GM19324 (cell line): ENCODE data around the gene SPRR1A.

Source experiments
- ATAC-seq: cut with Tn5 transposase; IDR thresholded peaks from one replicate; pipeline ENCODE4 v1.9.1; 2021; ENCODE audit warnings: mild to moderate bottlenecking, moderate library complexity; ENCODE audit not compliant: unreplicated experiment, low FRiP score

Gene SPRR1A

DNA sequence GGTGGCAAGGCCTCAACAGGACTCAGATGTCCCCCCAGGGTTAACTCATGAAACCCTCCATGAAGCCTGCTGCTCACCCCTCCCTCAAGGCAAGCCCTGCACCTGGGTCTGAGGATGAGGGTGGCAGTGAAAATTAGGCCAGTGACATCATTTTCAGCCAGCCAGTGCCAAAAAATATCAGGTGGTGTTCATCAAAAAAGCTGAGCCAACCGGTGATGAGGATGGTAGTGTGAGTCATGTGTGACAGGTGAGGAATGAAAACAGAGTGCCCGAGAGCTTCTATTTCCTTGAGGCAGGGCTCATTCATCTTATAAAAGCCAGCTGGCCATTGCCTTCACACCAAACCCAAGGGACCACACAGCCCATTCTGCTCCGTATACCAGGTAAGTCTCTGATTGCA, at the start of gene SPRR1A:
SPRR1A (plus strand) TSS at position 339 of the 400 bp plus-strand sequence. CDS start 1,150 bp downstream, outside the sequence.
- ATAC-seq, result no peak

- no peak for ATAC-seq
Measured at GRCh38 chr1:152940614-152941013, 43.3 kb upstream of the SPRR1A start.

DNA sequence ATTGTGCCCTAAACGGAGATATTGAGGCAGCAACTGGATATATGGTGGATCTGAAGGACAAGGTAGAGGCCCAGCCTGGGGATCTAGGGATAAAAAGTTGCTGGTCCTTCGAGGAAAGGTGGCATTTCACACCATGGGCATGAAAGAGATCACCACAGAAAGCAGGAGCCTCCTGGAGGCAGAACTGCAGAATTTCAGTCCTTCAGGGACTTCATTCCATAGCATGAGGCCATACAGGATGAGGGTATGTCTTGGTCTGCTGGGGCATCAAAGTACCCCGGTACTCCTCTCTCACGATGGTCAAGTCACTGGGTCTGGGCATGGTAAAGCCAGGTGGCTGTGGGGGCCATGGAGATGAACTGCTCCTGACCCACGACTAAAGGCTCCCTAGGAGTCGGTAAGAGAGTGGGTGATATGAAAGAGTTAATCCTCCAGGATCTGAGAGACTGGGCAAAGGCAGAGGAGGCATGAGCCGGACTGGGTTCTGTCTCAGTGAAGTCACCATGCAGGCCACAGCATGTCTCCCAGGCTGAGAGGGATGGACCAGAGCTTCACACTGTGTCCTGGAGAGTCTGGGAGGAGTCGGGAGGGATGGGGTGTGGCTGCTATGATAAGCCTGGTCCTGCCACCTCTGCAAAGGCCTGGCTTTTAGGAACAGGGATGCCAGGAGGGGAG, 42.7 kb upstream of the SPRR1A start:
- no peak for ATAC-seq

DNA sequence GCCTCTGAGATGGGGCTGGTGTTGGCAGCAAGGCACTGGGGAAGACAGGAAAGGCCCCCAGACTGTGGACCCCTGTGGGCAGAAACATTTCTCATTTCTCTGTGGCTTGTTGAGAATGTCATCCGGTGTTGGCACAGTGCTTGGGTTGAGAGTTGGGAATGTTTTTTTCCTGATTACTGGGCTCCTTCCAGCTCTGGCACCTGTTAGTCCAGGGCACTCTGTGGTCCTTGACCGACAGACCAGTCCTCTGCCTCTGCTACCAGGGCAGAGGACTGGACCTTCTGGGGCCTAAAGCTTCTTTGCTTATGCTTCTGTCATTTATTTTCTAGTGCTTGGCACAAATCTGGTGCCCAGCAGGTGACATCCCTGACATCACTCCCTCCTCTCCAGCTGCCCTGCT, 41.7 kb upstream of the SPRR1A start:
- no peak for ATAC-seq

GRCh38 chr1:152946248-152946647, 37.6 kb upstream of the SPRR1A start:
- no peak for ATAC-seq

DNA sequence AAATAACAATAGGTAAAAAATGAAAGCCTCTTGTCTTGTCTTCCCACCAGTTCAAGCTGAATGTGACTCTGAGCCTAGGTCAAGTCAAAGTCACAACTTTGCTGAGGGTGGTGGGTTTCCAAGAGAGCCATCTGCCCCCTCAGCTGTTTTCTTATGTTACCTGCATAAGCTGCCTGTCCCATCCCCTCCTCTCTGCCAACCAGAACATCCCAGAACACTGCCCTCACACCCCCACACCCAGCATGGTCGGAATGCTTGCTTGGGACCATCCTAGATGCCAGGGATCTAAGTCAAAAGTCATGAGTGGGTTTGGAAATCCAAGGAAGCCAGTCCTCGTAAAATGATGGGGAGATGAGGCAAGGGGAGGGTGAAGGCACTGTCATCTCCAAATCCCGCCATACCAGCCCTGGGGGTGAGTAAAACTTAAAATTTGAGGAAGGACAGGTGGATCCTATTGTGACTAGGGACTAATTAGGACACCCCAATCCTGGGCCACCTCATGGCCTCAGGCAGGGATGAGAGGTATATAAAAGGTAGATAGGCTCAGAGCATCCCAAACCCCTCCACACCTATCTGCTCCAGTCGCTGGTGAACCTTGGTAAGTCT, 37.1 kb upstream of the SPRR1A start, which contains the start of gene SPRR5:
SPRR5 (plus strand) TSS at position 556 of the 606 bp plus-strand sequence. CDS start 1,349 bp downstream, outside the sequence.
- ATAC-seq, result no peak

GRCh38 chr1:152951711-152952110, 32.2 kb upstream of the SPRR1A start:
- no peak for ATAC-seq

DNA sequence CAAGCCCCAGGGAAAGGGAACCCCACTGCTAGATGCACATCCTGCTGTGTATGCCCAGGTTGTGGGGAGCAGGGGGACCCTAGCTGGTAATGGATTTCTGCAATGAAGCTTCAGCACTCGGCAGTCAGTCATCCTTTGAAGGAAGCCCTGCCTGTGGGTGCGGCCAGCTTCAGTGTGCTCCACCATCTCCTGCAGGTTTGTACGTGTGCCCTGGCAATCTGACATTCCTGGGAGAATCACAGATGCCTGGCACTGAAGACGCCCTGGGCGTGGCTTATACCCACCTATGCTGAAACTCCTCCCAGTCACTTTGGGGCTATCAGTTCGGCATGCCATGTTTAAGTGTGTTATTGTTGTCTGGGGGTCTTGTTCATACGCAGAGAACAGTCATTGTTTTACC, 30.1 kb upstream of the SPRR1A start:
- ATAC-seq, result no peak

DNA sequence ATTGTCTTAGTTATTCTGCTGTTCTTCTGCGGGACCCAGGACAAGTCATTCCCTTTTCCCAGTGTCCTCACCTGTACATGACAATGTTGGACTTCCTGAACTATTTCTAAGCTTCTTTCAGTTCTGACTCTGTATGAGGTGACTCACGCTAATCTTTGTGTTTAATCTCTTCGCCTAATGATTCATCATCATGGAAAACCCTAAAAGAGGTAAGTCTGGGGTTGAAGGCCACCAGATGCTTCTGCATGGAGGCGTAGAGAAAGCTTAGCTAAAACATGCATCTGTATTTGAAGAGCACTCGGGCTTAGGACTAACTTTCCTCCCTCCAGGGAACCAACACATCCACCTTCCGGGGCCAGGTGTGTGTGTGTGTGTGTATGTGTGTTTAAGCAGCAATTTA, 29.4 kb upstream of the SPRR1A start:
- no peak for ATAC-seq

GRCh38 chr1:152957561-152957960, 26.3 kb upstream of the SPRR1A start:
- ATAC-seq, result no peak

GRCh38 chr1:152959273-152959672, 24.6 kb upstream of the SPRR1A start:
- no peak for ATAC-seq

DNA sequence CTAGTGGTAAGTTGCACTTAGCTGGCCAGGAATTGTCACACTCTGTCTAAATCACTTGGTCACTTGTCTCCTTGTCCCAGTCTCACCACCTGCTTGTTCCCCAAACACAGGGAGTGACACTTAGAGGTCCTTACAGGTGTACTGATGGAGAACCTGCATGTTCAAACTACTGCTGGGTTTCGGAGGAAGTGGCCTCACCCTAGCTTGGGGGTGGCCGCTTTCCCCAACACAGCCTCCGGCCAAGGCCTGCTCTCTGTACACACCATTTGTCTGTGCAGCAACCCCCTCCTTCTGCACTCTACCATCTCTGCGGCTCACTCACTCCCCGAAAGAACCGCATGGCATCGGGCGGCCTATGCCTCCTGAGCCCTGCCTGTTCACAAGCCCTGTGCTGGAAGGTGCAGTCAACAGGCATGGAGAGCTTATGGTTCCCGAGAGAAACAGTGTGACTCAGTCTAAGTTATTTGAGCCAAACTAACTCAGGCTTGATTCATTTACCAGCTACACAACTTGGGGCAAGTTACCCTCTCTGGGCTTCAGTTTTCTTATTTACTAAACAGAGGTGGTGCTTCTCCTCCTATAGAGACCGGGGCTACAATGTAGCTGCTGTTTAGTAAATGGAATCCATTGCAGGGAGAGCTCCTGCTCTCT, 24.0 kb upstream of the SPRR1A start:
- ATAC-seq, result no peak

GRCh38 chr1:152960452-152961044, 23.3 kb upstream of the SPRR1A start:
- ATAC-seq, result no peak

GRCh38 chr1:152961226-152961891, 22.5 kb upstream of the SPRR1A start:
- ATAC-seq, result no peak

DNA sequence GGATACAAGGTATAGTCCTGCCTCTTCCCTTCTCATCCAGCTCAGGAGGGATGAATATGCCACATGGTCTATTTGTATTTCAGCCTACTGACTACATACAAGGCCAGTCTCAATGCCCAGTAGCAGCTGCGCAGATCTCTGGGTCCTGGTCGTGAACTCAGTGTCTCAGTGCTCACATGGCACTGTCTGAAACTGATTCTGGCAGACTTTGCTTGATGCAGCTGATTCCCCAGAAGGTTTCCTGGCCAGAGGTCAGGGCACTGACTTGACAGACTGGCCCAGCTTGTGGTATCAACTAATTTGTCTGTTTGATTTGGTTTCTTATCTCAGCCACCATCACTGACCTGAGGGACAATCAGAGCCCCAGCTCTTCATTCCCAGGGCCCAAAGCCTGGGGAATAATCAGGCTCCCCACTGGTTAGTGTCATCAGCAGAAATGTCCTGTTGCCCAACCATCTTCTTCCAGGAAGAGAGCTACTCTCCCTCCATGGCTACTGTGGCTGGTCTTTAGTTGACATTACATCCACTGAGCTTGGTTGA, 20.9 kb upstream of the SPRR1A start:
- no peak for ATAC-seq

DNA sequence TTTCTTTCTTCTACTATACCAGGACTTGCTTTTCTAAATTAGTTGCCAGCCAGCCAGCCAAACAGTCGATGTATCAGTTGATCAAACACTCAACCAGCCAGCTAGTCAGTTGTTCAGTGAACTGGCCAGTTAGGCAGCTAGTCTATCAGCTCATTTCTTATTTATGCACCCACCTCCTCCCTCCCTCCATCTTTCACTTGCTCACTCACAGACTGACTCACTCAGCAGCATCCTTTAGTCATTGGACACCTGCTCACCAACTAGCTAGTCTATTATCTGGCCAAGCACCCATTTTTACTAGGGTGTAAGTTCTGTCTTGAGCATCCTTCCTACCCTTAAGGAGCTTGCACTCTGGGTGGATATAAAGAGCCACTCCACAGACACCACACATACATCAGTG, 19.3 kb upstream of the SPRR1A start:
- no peak for ATAC-seq

DNA sequence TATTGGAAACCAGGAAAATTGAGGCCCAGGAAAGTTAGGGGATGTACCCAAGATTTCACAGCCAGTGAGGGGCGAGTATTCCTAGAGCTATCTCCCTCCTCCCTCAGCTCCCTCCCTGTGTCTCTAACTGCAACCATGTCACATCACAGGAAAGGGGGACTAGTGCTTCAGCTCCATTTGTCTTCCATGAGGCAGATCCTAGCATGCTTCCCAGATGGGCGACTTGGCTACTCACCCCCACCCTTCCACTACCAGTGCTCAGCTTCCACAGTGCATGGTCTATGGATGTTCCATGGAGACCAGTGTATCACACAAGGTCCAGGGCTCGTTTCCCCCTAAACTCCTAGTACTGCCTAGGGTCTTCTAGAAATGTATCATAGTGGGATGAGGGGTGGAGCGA, 18.0 kb upstream of the SPRR1A start:
- no peak for ATAC-seq

DNA sequence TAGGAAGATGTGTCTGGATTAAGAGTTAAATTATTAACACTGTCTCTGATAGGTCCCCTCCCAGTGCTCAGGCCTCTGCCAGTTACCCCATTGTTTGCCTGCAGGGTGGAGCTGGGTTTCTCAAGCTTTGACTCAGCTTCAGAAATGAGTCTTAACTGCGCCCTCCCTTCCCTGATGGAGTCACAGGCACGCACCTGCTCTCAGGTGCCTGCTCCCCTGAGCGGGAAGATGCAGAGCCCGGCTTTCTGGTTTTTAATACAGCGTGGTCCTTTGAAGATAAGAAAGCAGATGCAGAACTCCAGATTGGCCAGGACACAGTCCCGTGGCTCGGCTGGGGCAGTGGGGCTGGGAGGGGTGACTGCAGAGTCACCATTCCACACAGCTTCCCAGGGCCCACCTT, 16.7 kb upstream of the SPRR1A start:
- ATAC-seq, result no peak

DNA sequence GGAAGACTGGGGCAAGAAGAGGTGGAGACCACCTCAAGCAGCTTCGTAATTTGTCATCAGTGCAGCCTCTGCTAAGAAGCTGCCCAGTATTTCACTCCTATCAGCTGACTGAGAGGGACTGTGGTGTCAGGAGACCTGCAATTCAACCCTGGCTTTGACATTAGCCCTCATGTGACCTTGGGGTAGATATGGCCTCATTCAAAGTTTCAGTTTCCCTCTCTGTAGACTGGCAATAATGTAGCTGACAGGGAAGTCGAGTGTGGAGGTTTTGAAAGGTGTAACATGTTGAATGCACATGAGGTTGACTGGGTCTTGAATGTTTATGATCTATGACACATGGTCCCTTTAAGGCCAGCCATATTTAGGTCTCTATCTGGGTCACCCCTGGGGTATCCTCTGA, 15.6 kb upstream of the SPRR1A start:
- no peak for ATAC-seq

DNA sequence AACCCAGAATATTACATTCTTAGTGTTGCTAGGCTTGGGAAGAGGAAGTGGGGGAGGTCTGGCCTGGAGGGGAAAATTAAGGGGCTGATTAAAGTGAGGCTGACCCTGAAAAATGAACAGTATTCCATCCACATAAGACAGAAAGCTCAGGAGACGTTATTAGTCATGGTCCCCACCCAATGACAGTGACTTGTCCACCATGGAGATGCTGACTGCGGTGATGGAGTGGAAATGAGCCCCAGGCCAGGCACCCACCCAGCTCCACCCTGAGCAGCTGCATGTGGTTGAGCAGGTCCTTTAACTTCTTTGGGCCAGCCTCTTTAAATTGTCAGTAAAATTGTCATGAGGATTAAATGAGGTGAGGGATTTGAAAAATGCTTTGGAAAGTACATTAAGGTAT, 14.8 kb upstream of the SPRR1A start:
- no peak for ATAC-seq

GRCh38 chr1:152970495-152970894, 13.4 kb upstream of the SPRR1A start, which contains the start of gene SPRR4:
Gene SPRR4 (plus strand): TSS chr1:152970648. CDS start chr1:152971891, 1,243 bp downstream.
- ATAC-seq, result no peak
